ENCODE results near the gene RFX3. TPM values are rescaled to one million over a fixed set of nuclear protein-coding genes. Genes with fewer than 3 reads are reported as not detected.

Gene RFX3
- total RNA-seq, 1 donor from 2014 or later, result 11.9 TPM

DNA sequence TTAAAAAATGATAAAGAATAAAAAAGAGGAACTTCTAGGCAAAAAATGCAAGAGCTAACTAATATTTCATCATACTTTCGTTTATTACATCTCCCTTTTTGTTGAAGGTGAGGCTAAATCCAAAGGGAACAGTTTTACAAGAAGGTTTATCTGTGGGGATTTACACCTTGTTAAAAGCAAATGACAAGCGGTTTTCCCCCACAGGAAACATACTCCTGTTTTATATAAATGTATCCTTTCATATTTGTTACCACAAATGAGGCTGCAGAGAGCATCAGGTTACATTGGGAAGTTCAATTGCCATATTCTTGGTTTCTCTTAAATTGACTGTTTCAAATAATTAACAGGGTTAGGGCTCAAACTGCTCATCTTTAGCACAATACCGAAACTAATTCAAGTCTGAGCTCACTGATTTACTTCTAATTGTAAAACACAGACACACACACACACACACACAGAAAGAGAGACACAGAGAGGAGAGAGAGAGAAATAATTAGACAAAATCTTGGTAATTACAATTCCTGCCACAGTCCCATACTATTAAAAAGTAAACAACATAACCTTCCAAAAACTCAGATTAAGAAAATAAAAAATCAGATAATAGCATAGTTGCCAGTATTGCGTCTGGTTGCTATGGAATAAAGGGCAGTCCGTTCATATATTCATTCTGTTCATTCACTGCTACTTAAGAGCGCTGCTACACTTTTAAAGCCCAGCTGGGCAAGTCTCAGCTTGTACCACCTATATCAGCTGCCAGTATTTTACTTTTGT is 17.1 kb downstream of the RFX3 start:
- H3K4me1 Mint-ChIP-seq (ENCODE audit: low read depth), result peaks cover 28% of the 10 kb centered on the region
- intact Hi-C loops (cut with micrococcal nuclease), result loop anchor here (5.0 kb wide), 1 partner anchor 36 kb away; no protein-coding TSS in a partner anchor
- H3K36me3 Mint-ChIP-seq (ENCODE audit: low read depth), result peaks cover 10% of the 10 kb centered on the region
- no peaks in the 10 kb centered on the region for H3K27me3 Mint-ChIP-seq (ENCODE audit: low read depth)
- H3K9me3 Mint-ChIP-seq, result no peaks in the 10 kb centered on the region
- peak overlapping the region; percentile 41 for H3K4me3 Mint-ChIP-seq (ENCODE audit: low read depth)
- DNase-seq (ENCODE audit: low spot score), result no peak
- no peak overlapping the region for H3K27ac Mint-ChIP-seq

GRCh38 chr9:3508078-3508431 is 17.7 kb downstream of the RFX3 start:
- Mint-ChIP-seq H3K27ac (no peak overlapping the region), H3K36me3 (ENCODE audit: low read depth) (peaks cover 10% of the 10 kb centered on the region), H3K9me3 (no peaks in the 10 kb centered on the region), H3K27me3 (ENCODE audit: low read depth) (no peaks in the 10 kb centered on the region), H3K4me3 (ENCODE audit: low read depth) (peak overlapping the region; percentile 41), H3K4me1 (ENCODE audit: low read depth) (peaks cover 28% of the 10 kb centered on the region)
- intact Hi-C loops (cut with micrococcal nuclease), result loop anchor here (5.0 kb wide), 1 partner anchor 36 kb away; no protein-coding TSS in a partner anchor
- DNase-seq (ENCODE audit: low spot score), result no peak

- intact Hi-C loops (cut with micrococcal nuclease), result loop anchor here (5.0 kb wide), 1 partner anchor 35 kb away; no protein-coding TSS in a partner anchor
- peaks cover 30% of the 10 kb centered on the region for H3K4me1 Mint-ChIP-seq (ENCODE audit: low read depth)
- no peak overlapping the region for H3K4me3 Mint-ChIP-seq (ENCODE audit: low read depth)
- no peaks in the 10 kb centered on the region for H3K27me3 Mint-ChIP-seq (ENCODE audit: low read depth)
- H3K9me3 Mint-ChIP-seq, result no peaks in the 10 kb centered on the region
- H3K36me3 Mint-ChIP-seq (ENCODE audit: low read depth), result peaks cover 14% of the 10 kb centered on the region
- no peak overlapping the region for H3K27ac Mint-ChIP-seq
- DNase-seq (ENCODE audit: low spot score), result no peak
Measured at GRCh38 chr9:3507395-3508077, 18.3 kb downstream of the RFX3 start.

DNA sequence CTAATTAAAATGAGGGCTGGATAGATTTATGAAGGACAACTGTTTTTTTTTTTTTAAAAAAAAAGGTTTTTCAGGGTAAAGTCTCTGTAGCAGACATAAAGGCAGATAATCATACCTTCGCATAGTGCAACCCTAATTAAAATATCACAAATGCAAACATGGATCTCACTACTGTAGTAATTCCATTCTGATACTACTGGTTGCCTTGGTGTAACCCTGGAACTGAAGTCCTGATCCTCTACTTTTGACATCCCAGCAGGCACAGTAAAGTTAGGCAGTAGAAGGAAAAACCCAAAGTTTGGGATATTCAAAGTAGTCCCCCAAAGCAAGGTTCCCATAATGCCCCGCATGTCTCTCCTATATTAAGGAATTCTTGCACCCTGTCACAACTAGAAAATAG is 19.6 kb downstream of the RFX3 start:
- H3K27me3 Mint-ChIP-seq (ENCODE audit: low read depth), result no peaks in the 10 kb centered on the region
- H3K9me3 Mint-ChIP-seq, result no peaks in the 10 kb centered on the region
- DNase-seq (ENCODE audit: low spot score), result no peak
- peaks cover 28% of the 10 kb centered on the region for H3K4me1 Mint-ChIP-seq (ENCODE audit: low read depth)
- H3K36me3 Mint-ChIP-seq (ENCODE audit: low read depth), result peaks cover 14% of the 10 kb centered on the region
- H3K27ac Mint-ChIP-seq, result no peak overlapping the region
- intact Hi-C loops (cut with micrococcal nuclease), result loop anchor here (5.0 kb wide), 1 partner anchor 34 kb away; no protein-coding TSS in a partner anchor
- no peak overlapping the region for H3K4me3 Mint-ChIP-seq (ENCODE audit: low read depth)

GRCh38 chr9:3502560-3503398 is 23.0 kb downstream of the RFX3 start:
- Mint-ChIP-seq H3K4me1 (ENCODE audit: low read depth) (peaks cover 21% of the 10 kb centered on the region), H3K27me3 (ENCODE audit: low read depth) (no peaks in the 10 kb centered on the region), H3K9me3 (no peaks in the 10 kb centered on the region), H3K4me3 (ENCODE audit: low read depth) (no peak overlapping the region), H3K27ac (no peak overlapping the region), H3K36me3 (ENCODE audit: low read depth) (peaks cover 15% of the 10 kb centered on the region)
- no peak for DNase-seq (ENCODE audit: low spot score)
- intact Hi-C loops (cut with micrococcal nuclease), result no loop called here

DNA sequence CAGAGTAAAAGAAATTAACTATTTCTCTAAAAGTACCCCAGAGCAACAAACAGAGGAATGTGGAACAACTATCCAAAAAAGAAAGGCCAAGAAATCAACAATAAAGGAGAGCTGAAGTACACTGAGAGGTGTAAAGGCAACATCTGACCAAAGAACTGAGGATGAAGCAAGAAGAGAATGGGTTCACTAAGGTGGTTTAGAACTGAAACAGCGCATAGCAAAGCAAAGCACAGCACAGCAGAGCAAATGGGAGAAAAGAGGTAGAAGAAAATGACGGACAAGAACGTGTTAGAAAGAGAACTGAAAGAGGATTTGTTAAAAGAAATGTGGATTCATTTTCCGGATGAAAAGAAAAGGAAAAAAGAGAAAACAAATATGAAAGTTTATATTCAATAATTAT is 25.8 kb downstream of the RFX3 start:
- intact Hi-C loops (cut with micrococcal nuclease), result no loop called here
- no peak for DNase-seq (ENCODE audit: low spot score)
- H3K4me3 Mint-ChIP-seq (ENCODE audit: low read depth), result no peak overlapping the region

DNA sequence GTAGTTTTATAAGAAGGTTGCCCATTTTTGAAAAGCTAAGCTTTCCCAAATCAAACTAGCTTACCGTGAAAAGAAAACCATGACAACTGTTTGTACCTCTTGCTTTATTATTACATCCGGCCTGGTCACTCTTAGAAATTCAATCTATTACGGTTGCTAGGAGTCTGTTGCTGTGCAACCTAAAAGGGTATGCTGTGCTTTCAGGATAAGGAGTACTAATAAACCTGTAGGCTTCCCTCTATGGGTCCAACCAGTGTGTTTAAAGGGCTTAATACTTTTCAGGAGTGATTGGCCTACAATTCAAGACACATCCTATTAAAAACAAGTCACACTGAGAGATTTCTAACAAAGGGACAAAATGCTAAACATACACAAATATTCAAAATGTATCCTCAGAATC is 27.1 kb downstream of the RFX3 start:
- Mint-ChIP-seq H3K27me3 (ENCODE audit: low read depth) (no peaks in the 10 kb centered on the region), H3K9me3 (peaks cover 3% of the 10 kb centered on the region), H3K27ac (no peak overlapping the region), H3K36me3 (ENCODE audit: low read depth) (peaks cover 14% of the 10 kb centered on the region), H3K4me3 (ENCODE audit: low read depth) (no peak overlapping the region), H3K4me1 (ENCODE audit: low read depth) (peaks cover 15% of the 10 kb centered on the region)
- DNase-seq (ENCODE audit: low spot score), result no peak
- intact Hi-C loops (cut with micrococcal nuclease), result no loop called here

More for the DNA sequence above, 25.8 kb downstream of the RFX3 start:
- H3K27me3 Mint-ChIP-seq (ENCODE audit: low read depth), result no peaks in the 10 kb centered on the region
- peaks cover 15% of the 10 kb centered on the region for H3K4me1 Mint-ChIP-seq (ENCODE audit: low read depth)
- H3K9me3 Mint-ChIP-seq, result no peaks in the 10 kb centered on the region
- peaks cover 11% of the 10 kb centered on the region for H3K36me3 Mint-ChIP-seq (ENCODE audit: low read depth)
- peak overlapping the region; percentile 14 for H3K27ac Mint-ChIP-seq

DNA sequence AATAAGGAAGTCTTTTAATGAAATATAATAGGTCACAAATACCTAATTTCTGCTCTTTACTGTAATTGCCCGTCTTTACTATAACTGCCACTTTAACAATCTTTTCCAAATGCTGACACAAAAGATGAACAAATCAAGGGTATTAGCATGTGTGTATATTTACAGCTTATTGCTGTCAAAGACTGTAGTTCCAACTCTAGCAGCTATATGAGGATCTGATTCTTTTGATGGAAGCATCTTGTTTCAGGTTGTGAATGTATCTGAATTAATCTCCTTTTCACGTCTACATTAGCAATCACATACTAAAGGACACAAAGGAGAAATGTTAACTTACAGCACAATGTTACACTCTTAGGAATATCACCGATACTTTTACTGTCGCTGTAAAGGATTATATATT is 27.9 kb downstream of the RFX3 start:
- no peak for DNase-seq (ENCODE audit: low spot score)
- no peak overlapping the region for H3K4me3 Mint-ChIP-seq (ENCODE audit: low read depth)
- peaks cover 4% of the 10 kb centered on the region for H3K9me3 Mint-ChIP-seq
- H3K36me3 Mint-ChIP-seq (ENCODE audit: low read depth), result peaks cover 15% of the 10 kb centered on the region
- H3K27ac Mint-ChIP-seq, result no peak overlapping the region
- intact Hi-C loops (cut with micrococcal nuclease), result no loop called here
- H3K27me3 Mint-ChIP-seq (ENCODE audit: low read depth), result no peaks in the 10 kb centered on the region
- H3K4me1 Mint-ChIP-seq (ENCODE audit: low read depth), result peaks cover 15% of the 10 kb centered on the region

- no peak overlapping the region for H3K4me3 Mint-ChIP-seq (ENCODE audit: low read depth)
- peaks cover 4% of the 10 kb centered on the region for H3K9me3 Mint-ChIP-seq
- no peak for DNase-seq (ENCODE audit: low spot score)
- intact Hi-C loops (cut with micrococcal nuclease), result no loop called here
- peaks cover 10% of the 10 kb centered on the region for H3K4me1 Mint-ChIP-seq (ENCODE audit: low read depth)
- H3K36me3 Mint-ChIP-seq (ENCODE audit: low read depth), result peaks cover 12% of the 10 kb centered on the region
- no peaks in the 10 kb centered on the region for H3K27me3 Mint-ChIP-seq (ENCODE audit: low read depth)
- no peak overlapping the region for H3K27ac Mint-ChIP-seq
Measured at GRCh38 chr9:3497401-3497800, 28.4 kb downstream of the RFX3 start.

DNA sequence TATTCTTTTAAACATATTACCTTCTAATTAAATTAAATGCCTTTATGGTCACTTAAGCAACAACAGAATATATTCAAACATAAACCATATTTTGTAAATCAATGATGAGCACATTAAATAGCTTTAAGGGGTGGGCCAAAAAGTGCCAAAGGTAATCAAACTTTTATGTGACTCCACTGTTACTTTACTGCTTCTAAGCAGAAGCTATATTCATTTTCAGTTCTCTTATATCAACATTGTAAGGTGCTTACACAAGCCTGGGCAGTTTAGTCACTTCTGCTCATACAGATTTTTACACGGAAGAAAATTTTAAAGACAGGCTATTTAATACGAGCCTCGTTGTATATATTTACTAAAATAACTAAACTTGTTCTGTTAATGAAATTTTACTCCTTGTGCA is 29.9 kb downstream of the RFX3 start:
- Mint-ChIP-seq H3K9me3 (peaks cover 4% of the 10 kb centered on the region), H3K36me3 (ENCODE audit: low read depth) (peaks cover 15% of the 10 kb centered on the region), H3K4me3 (ENCODE audit: low read depth) (no peak overlapping the region), H3K27ac (no peak overlapping the region), H3K4me1 (ENCODE audit: low read depth) (peaks cover 18% of the 10 kb centered on the region), H3K27me3 (ENCODE audit: low read depth) (no peaks in the 10 kb centered on the region)
- no peak for DNase-seq (ENCODE audit: low spot score)
- intact Hi-C loops (cut with micrococcal nuclease), result no loop called here

GRCh38 chr9:3492214-3492613 is 33.6 kb downstream of the RFX3 start:
- intact Hi-C loops (cut with micrococcal nuclease), result no loop called here
- Mint-ChIP-seq H3K4me1 (ENCODE audit: low read depth) (peaks cover 9% of the 10 kb centered on the region), H3K4me3 (ENCODE audit: low read depth) (no peak overlapping the region), H3K27ac (no peak overlapping the region), H3K36me3 (ENCODE audit: low read depth) (peaks cover 19% of the 10 kb centered on the region), H3K9me3 (peaks cover 4% of the 10 kb centered on the region), H3K27me3 (ENCODE audit: low read depth) (no peaks in the 10 kb centered on the region)
- no peak for DNase-seq (ENCODE audit: low spot score)

- intact Hi-C loops (cut with micrococcal nuclease), result no loop called here
- no peak overlapping the region for H3K27ac Mint-ChIP-seq
- H3K4me1 Mint-ChIP-seq (ENCODE audit: low read depth), result peaks cover 8% of the 10 kb centered on the region
- H3K4me3 Mint-ChIP-seq (ENCODE audit: low read depth), result no peak overlapping the region
- peaks cover 4% of the 10 kb centered on the region for H3K9me3 Mint-ChIP-seq
- DNase-seq (ENCODE audit: low spot score), result no peak
- peaks cover 22% of the 10 kb centered on the region for H3K36me3 Mint-ChIP-seq (ENCODE audit: low read depth)
- no peaks in the 10 kb centered on the region for H3K27me3 Mint-ChIP-seq (ENCODE audit: low read depth)
Measured at GRCh38 chr9:3491450-3491849, 34.4 kb downstream of the RFX3 start.

Measured in activated T-helper 2 cell treated with anti-CD3 and anti-CD28 coated beads, Interferon-gamma antibody, Interleukin-2, Interleukin-4, amounts not matched to agents 10 μg/mL and 5 μg/mL and 100 μg/mL, durations not matched to agents 14 hours and 24 hours and 36 hours (primary cell).